Measurements from ENCODE around the gene RNF5.

DNA sequence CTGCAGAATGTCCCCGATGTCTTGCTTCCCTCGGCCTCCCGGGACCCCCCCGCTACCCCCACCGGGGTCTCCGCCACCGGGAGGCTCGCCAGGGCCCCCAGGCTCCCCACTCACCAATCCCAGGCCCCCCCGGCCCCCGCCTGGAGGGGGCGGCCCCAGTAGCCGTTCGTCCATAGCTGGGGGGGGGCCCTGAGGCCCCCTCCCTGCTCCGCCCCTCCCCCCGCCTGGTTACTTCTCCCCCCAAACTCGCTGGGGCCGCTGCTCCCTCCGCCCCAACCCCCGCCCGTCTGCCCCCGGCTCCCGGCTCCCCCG lies 11.5 kb downstream of the RNF5 start:
- TF ChIP-seq, protein P1, sequence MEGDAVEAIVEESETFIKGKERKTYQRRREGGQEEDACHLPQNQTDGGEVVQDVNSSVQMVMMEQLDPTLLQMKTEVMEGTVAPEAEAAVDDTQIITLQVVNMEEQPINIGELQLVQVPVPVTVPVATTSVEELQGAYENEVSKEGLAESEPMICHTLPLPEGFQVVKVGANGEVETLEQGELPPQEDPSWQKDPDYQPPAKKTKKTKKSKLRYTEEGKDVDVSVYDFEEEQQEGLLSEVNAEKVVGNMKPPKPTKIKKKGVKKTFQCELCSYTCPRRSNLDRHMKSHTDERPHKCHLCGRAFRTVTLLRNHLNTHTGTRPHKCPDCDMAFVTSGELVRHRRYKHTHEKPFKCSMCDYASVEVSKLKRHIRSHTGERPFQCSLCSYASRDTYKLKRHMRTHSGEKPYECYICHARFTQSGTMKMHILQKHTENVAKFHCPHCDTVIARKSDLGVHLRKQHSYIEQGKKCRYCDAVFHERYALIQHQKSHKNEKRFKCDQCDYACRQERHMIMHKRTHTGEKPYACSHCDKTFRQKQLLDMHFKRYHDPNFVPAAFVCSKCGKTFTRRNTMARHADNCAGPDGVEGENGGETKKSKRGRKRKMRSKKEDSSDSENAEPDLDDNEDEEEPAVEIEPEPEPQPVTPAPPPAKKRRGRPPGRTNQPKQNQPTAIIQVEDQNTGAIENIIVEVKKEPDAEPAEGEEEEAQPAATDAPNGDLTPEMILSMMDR (IDR thresholded peaks at IDR 0.05): no peak
- TF ChIP-seq POLR2AphosphoS5 (IDR thresholded peaks at IDR 0.05) (no peak), EP300 (IDR thresholded peaks at IDR 0.05) (no peak)

Data from sigmoid colon (tissue), 4 donors.